ENCODE data around the gene FBXL20. TPM values are rescaled to one million over a fixed set of nuclear protein-coding genes. Genes with fewer than 3 reads are reported as not detected.

Gene FBXL20
- total RNA-seq, 1 donor from 2014 or later, result 14.2 TPM

DNA sequence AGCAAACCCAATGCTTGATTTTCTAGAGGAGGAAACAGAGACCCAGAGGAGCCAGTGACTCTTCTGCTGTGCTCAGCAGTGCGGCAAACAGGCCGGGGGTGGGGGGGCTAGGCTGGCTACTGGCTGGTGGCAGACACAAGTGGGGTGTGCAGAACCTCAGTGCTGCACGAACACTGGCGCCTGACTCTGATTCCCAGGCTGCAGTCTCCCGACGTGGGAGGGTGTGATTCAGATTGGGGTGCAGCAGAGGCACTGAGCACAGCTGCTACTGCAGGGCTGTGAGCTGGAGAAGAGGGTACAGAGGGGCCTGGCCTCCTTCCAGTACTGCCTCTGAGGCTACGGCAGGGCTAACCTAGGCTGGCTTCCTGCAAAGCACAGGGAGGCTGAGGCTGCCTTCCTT is 193.3 kb downstream of the FBXL20 start:
- intact Hi-C loops (cut with micrococcal nuclease), result no loop called here
- DNase-seq, result no peak
- Histone ChIP-seq H3K9me3 (replicated peaks) (no peaks in the 10 kb centered on the region), H3K4me3 (no peak overlapping the region), H3K4me1 (peaks cover 40% of the 10 kb centered on the region), H3K27me3 (ENCODE audit: low read depth) (peaks cover 15% of the 10 kb centered on the region), H3K36me3 (peaks cover 22% of the 10 kb centered on the region), H3K27ac (replicated peaks) (no peak overlapping the region)
- TF ChIP-seq, protein P1, sequence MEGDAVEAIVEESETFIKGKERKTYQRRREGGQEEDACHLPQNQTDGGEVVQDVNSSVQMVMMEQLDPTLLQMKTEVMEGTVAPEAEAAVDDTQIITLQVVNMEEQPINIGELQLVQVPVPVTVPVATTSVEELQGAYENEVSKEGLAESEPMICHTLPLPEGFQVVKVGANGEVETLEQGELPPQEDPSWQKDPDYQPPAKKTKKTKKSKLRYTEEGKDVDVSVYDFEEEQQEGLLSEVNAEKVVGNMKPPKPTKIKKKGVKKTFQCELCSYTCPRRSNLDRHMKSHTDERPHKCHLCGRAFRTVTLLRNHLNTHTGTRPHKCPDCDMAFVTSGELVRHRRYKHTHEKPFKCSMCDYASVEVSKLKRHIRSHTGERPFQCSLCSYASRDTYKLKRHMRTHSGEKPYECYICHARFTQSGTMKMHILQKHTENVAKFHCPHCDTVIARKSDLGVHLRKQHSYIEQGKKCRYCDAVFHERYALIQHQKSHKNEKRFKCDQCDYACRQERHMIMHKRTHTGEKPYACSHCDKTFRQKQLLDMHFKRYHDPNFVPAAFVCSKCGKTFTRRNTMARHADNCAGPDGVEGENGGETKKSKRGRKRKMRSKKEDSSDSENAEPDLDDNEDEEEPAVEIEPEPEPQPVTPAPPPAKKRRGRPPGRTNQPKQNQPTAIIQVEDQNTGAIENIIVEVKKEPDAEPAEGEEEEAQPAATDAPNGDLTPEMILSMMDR (IDR thresholded peaks at IDR 0.05; ENCODE audit: borderline replicate concordance), result no peak

DNA sequence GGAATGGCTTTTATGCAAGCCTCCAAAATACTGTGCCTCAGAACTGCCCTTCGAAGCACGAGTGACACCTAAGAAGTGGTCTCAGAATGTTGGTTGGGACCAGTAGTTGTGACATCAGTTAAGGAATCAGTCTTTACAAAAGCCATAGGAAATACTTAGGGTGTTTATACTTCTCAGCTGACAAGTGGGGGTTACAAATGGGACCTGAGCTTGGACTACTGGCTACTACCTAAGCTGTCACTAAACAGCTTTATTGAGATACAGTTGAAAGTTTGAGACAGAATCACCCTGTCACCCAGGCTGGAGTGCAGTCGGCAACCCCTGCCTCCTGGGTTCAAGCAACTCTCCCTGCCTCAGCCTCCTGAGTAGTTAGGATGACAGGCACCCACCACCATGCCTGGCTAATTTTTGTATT is 196.3 kb downstream of the FBXL20 start:
- no peaks in the 10 kb centered on the region for H3K9me3 ChIP-seq (replicated peaks)
- no peak overlapping the region for H3K4me3 ChIP-seq
- intact Hi-C loops (cut with micrococcal nuclease), result no loop called here
- H3K36me3 ChIP-seq, result peaks cover 43% of the 10 kb centered on the region
- peaks cover 6% of the 10 kb centered on the region for H3K27me3 ChIP-seq (ENCODE audit: low read depth)
- no peak for DNase-seq
- H3K4me1 ChIP-seq, result peaks cover 50% of the 10 kb centered on the region
- TF ChIP-seq, protein P1 (IDR thresholded peaks at IDR 0.05; ENCODE audit: borderline replicate concordance), result no peak
- no peak overlapping the region for H3K27ac ChIP-seq (replicated peaks)

DNA sequence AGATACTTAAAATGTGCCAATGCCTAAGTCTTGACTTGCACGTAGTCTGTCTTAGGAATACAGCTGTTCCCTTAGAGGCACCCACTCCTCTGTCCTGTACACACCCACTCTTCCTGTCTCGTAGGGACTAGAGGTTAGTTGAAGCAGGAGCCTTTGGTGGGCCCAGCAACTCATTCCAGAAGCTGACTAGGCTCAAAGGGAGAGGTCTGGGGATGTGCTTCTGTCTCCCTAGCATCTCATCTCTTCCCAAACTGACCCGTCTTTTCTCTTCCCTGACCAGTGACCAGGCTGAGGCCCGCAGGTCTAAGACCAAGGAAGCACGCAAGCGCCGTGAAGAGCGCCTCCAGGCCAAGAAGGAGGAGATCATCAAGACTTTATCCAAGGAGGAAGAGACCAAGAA is 197.2 kb downstream of the FBXL20 start:
- Histone ChIP-seq H3K27ac (replicated peaks) (no peak overlapping the region), H3K27me3 (ENCODE audit: low read depth) (no peaks in the 10 kb centered on the region), H3K4me3 (no peak overlapping the region), H3K9me3 (replicated peaks) (no peaks in the 10 kb centered on the region), H3K4me1 (peaks cover 46% of the 10 kb centered on the region), H3K36me3 (peaks cover 43% of the 10 kb centered on the region)
- intact Hi-C loops (cut with micrococcal nuclease), result no loop called here
- DNase-seq, result no peak
- TF ChIP-seq, protein P1 (IDR thresholded peaks at IDR 0.05; ENCODE audit: borderline replicate concordance), result no peak

Other genes starting within 250 kb of the FBXL20 start
- gene PLXDC1, start 250.0 kb downstream of the FBXL20 start, total RNA-seq, result 12.2 TPM
- not detected for gene ARL5C, start 235.5 kb downstream of the FBXL20 start, total RNA-seq
- 3.7 TPM for gene CACNB1, start 204.0 kb downstream of the FBXL20 start, total RNA-seq
- 944 TPM for gene RPL19, start 201.3 kb downstream of the FBXL20 start, total RNA-seq
- 0.36 TPM for gene STAC2, start 175.7 kb downstream of the FBXL20 start, total RNA-seq
- gene MED1, start 49.6 kb upstream of the FBXL20 start, total RNA-seq, result 21.8 TPM
- 19.7 TPM for gene CDK12, start 59.9 kb upstream of the FBXL20 start, total RNA-seq
- gene NEUROD2, start 206.3 kb upstream of the FBXL20 start, total RNA-seq, result not detected
- 0.36 TPM for gene PPP1R1B, start 225.3 kb upstream of the FBXL20 start, total RNA-seq
- gene STARD3, start 235.5 kb upstream of the FBXL20 start, total RNA-seq, result 15.7 TPM

Data from left ventricle myocardium inferior (tissue), 1 donor.